ENCODE measurements around the gene SCMH1. TPM values are rescaled to one million over a fixed set of nuclear protein-coding genes. Genes with fewer than 3 reads are reported as not detected.

The SCMH1 gene
- total RNA-seq, 1 donor from 2014 or later = 18.4 TPM

GRCh38 chr1:41171266-41171874 lies 70.7 kb downstream of the SCMH1 start:
- Histone ChIP-seq H3K4me2 (ENCODE audit: low read length) (no peak overlapping the region), H3K9me3 (ENCODE audit: insufficient read depth, low read depth, low read length) (peaks cover 4% of the 10 kb centered on the region), H2AFZ (ENCODE audit: low read depth, low read length) (no peak overlapping the region), H3K27ac (ENCODE audit: low read depth, low read length) (no peak overlapping the region), H3K4me1 (ENCODE audit: insufficient read depth, low read length) (no peaks in the 10 kb centered on the region), H3K4me3 (ENCODE audit: insufficient read depth, low read depth, low read length) (no peak overlapping the region), H3K36me3 (ENCODE audit: insufficient read depth, low read length) (no peaks in the 10 kb centered on the region), H3K79me2 (ENCODE audit: insufficient read depth, low read length) (peaks cover 5% of the 10 kb centered on the region), H4K20me1 (ENCODE audit: insufficient read depth, low read length) (no peaks in the 10 kb centered on the region), H3K9ac (ENCODE audit: low read length) (no peak overlapping the region), H3K27me3 (ENCODE audit: insufficient read depth, low read length) (no peaks in the 10 kb centered on the region)
- Mint-ChIP-seq H3K9me3 (ENCODE audit: unreplicated experiment) (peaks cover 21% of the 10 kb centered on the region), H3K4me1 (ENCODE audit: low read depth, unreplicated experiment) (no peaks in the 10 kb centered on the region), H3K4me3 (ENCODE audit: unreplicated experiment) (no peak overlapping the region), H3K36me3 (ENCODE audit: low read depth, unreplicated experiment) (peaks cover 28% of the 10 kb centered on the region), H3K27ac (ENCODE audit: unreplicated experiment) (no peak overlapping the region), H3K27me3 (ENCODE audit: low read depth, unreplicated experiment) (no peaks in the 10 kb centered on the region)
- DNase-seq (ENCODE audit: low read depth) (no peak), FAIRE-seq (no peak)
- TF ChIP-seq EZH2 (IDR thresholded peaks at IDR 0.05; ENCODE audit: insufficient read depth, low read length) = no peak
- no peak for TF ChIP-seq CTCF (IDR thresholded peaks at IDR 0.05; ENCODE audit: insufficient read depth, low read depth, low read length)

DNA sequence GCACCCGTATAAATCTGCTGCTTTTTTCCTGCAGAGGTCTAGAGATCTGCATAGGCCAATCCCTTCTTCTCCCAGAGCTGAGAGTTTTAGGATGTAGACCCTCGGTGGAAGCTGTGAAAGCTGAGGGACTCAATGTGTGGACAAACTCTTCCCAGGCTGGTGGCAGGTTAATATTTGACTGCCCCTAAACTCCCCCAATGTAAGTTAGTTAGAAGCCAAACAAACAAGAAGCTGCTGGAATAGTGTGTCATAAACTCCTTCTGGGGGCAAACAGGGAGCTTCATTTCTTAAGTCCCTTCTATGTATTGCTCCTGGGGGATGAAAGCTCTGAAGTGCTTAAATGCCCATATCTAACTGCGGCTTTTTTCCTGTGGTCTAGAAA lies 72.3 kb downstream of the SCMH1 start:
- no peaks in the 10 kb centered on the region for H3K4me1 Mint-ChIP-seq (ENCODE audit: low read depth, unreplicated experiment)
- no peaks in the 10 kb centered on the region for H3K27me3 Mint-ChIP-seq (ENCODE audit: low read depth, unreplicated experiment)
- peaks cover 23% of the 10 kb centered on the region for H3K36me3 Mint-ChIP-seq (ENCODE audit: low read depth, unreplicated experiment)
- DNase-seq (ENCODE audit: low read depth) (no peak), FAIRE-seq (no peak)
- Histone ChIP-seq H3K4me1 (ENCODE audit: insufficient read depth, low read length) (no peaks in the 10 kb centered on the region), H2AFZ (ENCODE audit: low read depth, low read length) (no peak overlapping the region), H3K79me2 (ENCODE audit: insufficient read depth, low read length) (peaks cover 5% of the 10 kb centered on the region), H3K36me3 (ENCODE audit: insufficient read depth, low read length) (no peaks in the 10 kb centered on the region), H3K9ac (ENCODE audit: low read length) (no peak overlapping the region), H3K9me3 (ENCODE audit: insufficient read depth, low read depth, low read length) (peaks cover 4% of the 10 kb centered on the region), H4K20me1 (ENCODE audit: insufficient read depth, low read length) (no peaks in the 10 kb centered on the region), H3K27ac (ENCODE audit: low read depth, low read length) (no peak overlapping the region), H3K27me3 (ENCODE audit: insufficient read depth, low read length) (no peaks in the 10 kb centered on the region), H3K4me2 (ENCODE audit: low read length) (no peak overlapping the region), H3K4me3 (ENCODE audit: insufficient read depth, low read depth, low read length) (no peak overlapping the region)
- H3K9me3 Mint-ChIP-seq (ENCODE audit: unreplicated experiment) = peaks cover 17% of the 10 kb centered on the region
- H3K4me3 Mint-ChIP-seq (ENCODE audit: unreplicated experiment) = no peak overlapping the region
- TF ChIP-seq EZH2 (IDR thresholded peaks at IDR 0.05; ENCODE audit: insufficient read depth, low read length) (no peak), CTCF (IDR thresholded peaks at IDR 0.05; ENCODE audit: insufficient read depth, low read depth, low read length) (no peak)
- H3K27ac Mint-ChIP-seq (ENCODE audit: unreplicated experiment) = no peak overlapping the region

DNA sequence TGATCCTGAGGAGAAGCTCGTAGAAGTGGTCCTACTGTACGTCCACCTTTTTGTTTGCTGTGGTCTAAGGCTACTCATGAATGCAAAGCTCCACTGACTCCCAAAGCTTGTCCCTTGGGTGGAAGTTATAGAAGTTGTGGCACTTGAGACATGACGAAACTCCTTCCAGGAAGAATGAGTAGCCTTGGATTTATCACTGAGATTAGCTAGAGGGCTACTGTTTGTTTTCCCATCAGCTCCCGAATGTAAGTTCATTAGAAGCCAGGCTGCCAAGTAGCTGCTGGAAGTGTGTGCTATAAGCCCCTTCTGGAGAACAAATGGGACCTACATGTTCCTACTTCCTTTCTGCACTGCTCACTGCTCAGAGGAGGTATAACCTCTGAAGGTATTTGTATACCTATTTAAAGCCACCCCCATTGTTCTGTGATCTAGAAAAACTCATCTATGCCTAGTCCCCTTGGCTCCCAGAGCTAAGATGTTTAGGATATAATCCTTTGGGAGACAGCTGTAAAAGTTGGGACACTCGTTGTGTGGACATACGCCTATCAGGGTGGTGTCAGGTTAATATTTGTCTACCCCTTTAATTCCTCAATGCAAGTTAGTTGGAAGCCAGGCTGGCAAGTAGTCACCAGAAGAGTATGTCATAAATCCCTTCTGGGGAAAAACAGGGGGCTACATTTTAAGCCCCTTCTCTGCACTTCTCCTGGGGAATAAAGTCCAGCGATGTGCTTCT lies 72.9 kb downstream of the SCMH1 start:
- H3K4me3 ChIP-seq (ENCODE audit: insufficient read depth, low read depth, low read length) = no peak overlapping the region
- Mint-ChIP-seq H3K9me3 (ENCODE audit: unreplicated experiment) (peaks cover 17% of the 10 kb centered on the region), H3K4me1 (ENCODE audit: low read depth, unreplicated experiment) (no peaks in the 10 kb centered on the region), H3K4me3 (ENCODE audit: unreplicated experiment) (no peak overlapping the region), H3K27me3 (ENCODE audit: low read depth, unreplicated experiment) (no peaks in the 10 kb centered on the region), H3K36me3 (ENCODE audit: low read depth, unreplicated experiment) (peaks cover 23% of the 10 kb centered on the region), H3K27ac (ENCODE audit: unreplicated experiment) (no peak overlapping the region)
- no peaks in the 10 kb centered on the region for H3K36me3 ChIP-seq (ENCODE audit: insufficient read depth, low read length)
- peaks cover 4% of the 10 kb centered on the region for H3K9me3 ChIP-seq (ENCODE audit: insufficient read depth, low read depth, low read length)
- H3K4me2 ChIP-seq (ENCODE audit: low read length) = no peak overlapping the region
- DNase-seq (ENCODE audit: low read depth) (no peak), FAIRE-seq (no peak)
- no peaks in the 10 kb centered on the region for H4K20me1 ChIP-seq (ENCODE audit: insufficient read depth, low read length)
- no peak overlapping the region for H3K27ac ChIP-seq (ENCODE audit: low read depth, low read length)
- H3K79me2 ChIP-seq (ENCODE audit: insufficient read depth, low read length) = peaks cover 5% of the 10 kb centered on the region
- no peak overlapping the region for H2AFZ ChIP-seq (ENCODE audit: low read depth, low read length)
- H3K9ac ChIP-seq (ENCODE audit: low read length) = no peak overlapping the region
- no peaks in the 10 kb centered on the region for H3K27me3 ChIP-seq (ENCODE audit: insufficient read depth, low read length)
- H3K4me1 ChIP-seq (ENCODE audit: insufficient read depth, low read length) = no peaks in the 10 kb centered on the region
- no peak for TF ChIP-seq CTCF (IDR thresholded peaks at IDR 0.05; ENCODE audit: insufficient read depth, low read depth, low read length)
- TF ChIP-seq EZH2 (IDR thresholded peaks at IDR 0.05; ENCODE audit: insufficient read depth, low read length) = no peak
